K562 (cell line): ENCODE results near the gene C7orf57. TPM values are rescaled to one million over a fixed set of nuclear protein-coding genes. Genes with fewer than 3 reads are reported as not detected.

Source experiments
- CHCHD3 ChIP-seq: fragments of 250-450 bp; sonication (Bioruptor Pico); IDR thresholded peaks from 2 replicates; pipeline ENCODE4 v2.1.2; 2022; ENCODE audit warnings: mild to moderate bottlenecking
- DMBX1 ChIP-seq: fragments of 250-450 bp; sonication (Bioruptor Pico); IDR thresholded peaks from 2 replicates; pipeline ENCODE4 v1.8.0; 2022; ENCODE audit warnings: inconsistent platforms, mild to moderate bottlenecking, moderate library complexity, borderline replicate concordance
- EGR1 ChIP-seq: fragments of 450-650 bp; conservative IDR thresholded peaks from 2 replicates; pipeline ENCODE4 v1.6.1; 2017; ENCODE audit warnings: mild to moderate bottlenecking
- HNRNPL ChIP-seq: fragments of 200-400 bp; formaldehyde crosslinking; IDR thresholded peaks from 2 replicates; pipeline ENCODE4 v1.6.1; 2017; ENCODE audit warnings: low read depth, mild to moderate bottlenecking, low read length
- MIER1 ChIP-seq: fragments of 450-650 bp; IDR thresholded peaks from 2 replicates; pipeline ENCODE4 v1.6.1; 2016; ENCODE audit warnings: antibody characterized with exemption, mild to moderate bottlenecking, low read depth
- NFIC ChIP-seq: fragments of 450-650 bp; IDR thresholded peaks from 2 replicates; pipeline ENCODE4 v1.6.1; 2017; ENCODE audit warnings: mild to moderate bottlenecking, inconsistent platforms
- RNF2 ChIP-seq: sonication (generic); IDR thresholded peaks from 2 replicates; pipeline ENCODE4 v1.6.1; 2016
- SMAD4 ChIP-seq: fragments of 250-450 bp; sonication (Bioruptor Pico); conservative IDR thresholded peaks from 2 replicates; pipeline ENCODE4 v1.8.0; 2021; ENCODE audit warnings: inconsistent platforms, mild to moderate bottlenecking, moderate library complexity
- ZNF408 ChIP-seq: fragments of 250-450 bp; sonication (Bioruptor Pico); IDR thresholded peaks from 2 replicates; pipeline ENCODE4 v1.4.0; 2020; ENCODE audit warnings: low read depth, mild to moderate bottlenecking, moderate library complexity
- ZNF449 ChIP-seq: fragments of 250-450 bp; sonication (Bioruptor Pico); IDR thresholded peaks from 2 replicates; pipeline ENCODE4 v1.8.0; 2022; ENCODE audit warnings: moderate library complexity, mild to moderate bottlenecking, inconsistent platforms
- ZNF561 ChIP-seq: fragments of 450-650 bp; formaldehyde crosslinking; conservative IDR thresholded peaks from 2 replicates; pipeline ENCODE4 v1.4.0; 2020; ENCODE audit warnings: mild to moderate bottlenecking, moderate library complexity
- ZNF75A ChIP-seq: fragments of 450-650 bp; formaldehyde crosslinking; IDR thresholded peaks from 2 replicates; pipeline ENCODE4 v1.4.0; 2020; ENCODE audit warnings: mild to moderate bottlenecking
- polyA plus RNA-seq, 8 experiments: library from polyadenylated mRNA; depleted of rRNA in 4 of 8; stranded (reverse) in 5 of 8; unstranded in 3 of 8; fragments of >200 nt; fragmentation: Nextera tagmentation in 2 of 8; fragmentation: Illumina TruSeq in 1 of 8; extraction: Ambion mirVana in 2 of 8; extraction: Trizol in 1 of 8; gene quantifications; 2 replicates each; pipeline versions ENCODE4 v1.2.1 to v1.2.3, GENCODE V29; 2011 to 2014; ENCODE audit warnings: inconsistent platforms in 1 of 8, missing spikeins in 1 of 8
- total RNA-seq, 7 experiments: library from RNA; depleted of rRNA in 6 of 7; stranded (reverse); fragments of >200 nt in 6 of 7; fragmentation: Illumina TruSeq in 2 of 7; extraction: Trizol in 2 of 7; gene quantifications; 2 replicates each; pipeline versions ENCODE4 v1.2.1 to v1.2.3, GENCODE V29; 2011 to 2021; ENCODE audit warnings: low replicate concordance in 1 of 7
- TF ChIP-seq, protein P1 (sequence below): fragments of 450-650 bp; IDR thresholded peaks from 2 replicates; pipeline ENCODE4 v1.6.1; 2016; ENCODE audit warnings: mild to moderate bottlenecking, moderate library complexity
- TF ChIP-seq, protein P2 (sequence below): fragments of 250-450 bp; sonication (Bioruptor Pico); IDR thresholded peaks from 2 replicates; pipeline ENCODE4 v1.8.0; 2022; ENCODE audit warnings: moderate library complexity, mild to moderate bottlenecking, inconsistent platforms

Gene C7orf57
- total and polyA plus RNA-seq, 9 of the 15 experiments (the other 6 are each of a cell fraction or from before 2014, with no cell fraction given), result not detected

DNA sequence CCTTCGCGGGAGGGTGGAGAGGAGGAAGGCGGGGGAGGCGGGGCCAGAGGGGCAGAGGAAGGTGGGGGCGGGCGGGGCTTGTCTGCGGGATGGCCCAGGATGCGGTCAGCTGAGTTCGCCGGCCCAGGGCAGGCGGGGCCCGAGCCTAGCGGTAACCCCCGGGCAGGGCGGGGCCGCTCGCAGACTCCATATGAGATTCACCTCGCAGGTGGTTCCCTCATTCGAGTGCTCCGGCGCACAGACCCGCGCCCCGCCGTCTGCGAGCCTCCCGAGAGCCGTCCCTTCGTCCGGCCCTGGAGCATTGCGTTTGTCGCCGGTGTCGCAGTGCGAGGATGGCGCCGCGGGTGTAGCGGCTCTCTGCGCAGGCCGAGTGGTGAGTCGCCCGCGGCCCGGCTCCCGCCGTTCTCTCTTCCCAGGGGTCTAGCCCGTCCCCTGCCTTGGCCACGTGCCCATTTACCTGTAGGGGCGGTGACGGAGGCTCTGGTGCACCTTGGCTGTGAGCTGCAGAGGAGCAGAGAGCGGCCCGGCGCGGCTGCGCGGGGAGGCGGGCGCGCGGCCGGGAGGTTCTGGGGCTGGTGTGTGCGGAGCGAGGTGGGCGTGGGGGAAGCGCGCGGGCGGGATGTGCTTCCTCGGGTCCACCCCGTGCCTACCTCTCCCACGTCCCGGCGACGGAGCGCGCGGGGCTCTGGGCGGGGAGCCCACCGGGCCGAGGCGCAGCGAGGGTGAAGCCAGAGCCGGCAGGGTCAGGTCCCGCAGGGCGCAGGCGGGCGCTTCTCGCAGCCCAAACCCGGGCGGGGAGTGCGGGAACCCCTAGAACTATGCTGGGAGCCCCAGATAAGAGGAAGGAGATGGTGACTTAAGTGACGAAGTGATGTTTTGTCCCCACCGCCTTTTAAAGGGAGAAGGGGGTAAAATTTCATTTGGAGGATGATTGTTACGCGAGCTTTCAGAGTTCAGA is 54.0 kb downstream of the C7orf57 start, which contains the start of gene UPP1 (continued):
- TF ChIP-seq, protein P1, sequence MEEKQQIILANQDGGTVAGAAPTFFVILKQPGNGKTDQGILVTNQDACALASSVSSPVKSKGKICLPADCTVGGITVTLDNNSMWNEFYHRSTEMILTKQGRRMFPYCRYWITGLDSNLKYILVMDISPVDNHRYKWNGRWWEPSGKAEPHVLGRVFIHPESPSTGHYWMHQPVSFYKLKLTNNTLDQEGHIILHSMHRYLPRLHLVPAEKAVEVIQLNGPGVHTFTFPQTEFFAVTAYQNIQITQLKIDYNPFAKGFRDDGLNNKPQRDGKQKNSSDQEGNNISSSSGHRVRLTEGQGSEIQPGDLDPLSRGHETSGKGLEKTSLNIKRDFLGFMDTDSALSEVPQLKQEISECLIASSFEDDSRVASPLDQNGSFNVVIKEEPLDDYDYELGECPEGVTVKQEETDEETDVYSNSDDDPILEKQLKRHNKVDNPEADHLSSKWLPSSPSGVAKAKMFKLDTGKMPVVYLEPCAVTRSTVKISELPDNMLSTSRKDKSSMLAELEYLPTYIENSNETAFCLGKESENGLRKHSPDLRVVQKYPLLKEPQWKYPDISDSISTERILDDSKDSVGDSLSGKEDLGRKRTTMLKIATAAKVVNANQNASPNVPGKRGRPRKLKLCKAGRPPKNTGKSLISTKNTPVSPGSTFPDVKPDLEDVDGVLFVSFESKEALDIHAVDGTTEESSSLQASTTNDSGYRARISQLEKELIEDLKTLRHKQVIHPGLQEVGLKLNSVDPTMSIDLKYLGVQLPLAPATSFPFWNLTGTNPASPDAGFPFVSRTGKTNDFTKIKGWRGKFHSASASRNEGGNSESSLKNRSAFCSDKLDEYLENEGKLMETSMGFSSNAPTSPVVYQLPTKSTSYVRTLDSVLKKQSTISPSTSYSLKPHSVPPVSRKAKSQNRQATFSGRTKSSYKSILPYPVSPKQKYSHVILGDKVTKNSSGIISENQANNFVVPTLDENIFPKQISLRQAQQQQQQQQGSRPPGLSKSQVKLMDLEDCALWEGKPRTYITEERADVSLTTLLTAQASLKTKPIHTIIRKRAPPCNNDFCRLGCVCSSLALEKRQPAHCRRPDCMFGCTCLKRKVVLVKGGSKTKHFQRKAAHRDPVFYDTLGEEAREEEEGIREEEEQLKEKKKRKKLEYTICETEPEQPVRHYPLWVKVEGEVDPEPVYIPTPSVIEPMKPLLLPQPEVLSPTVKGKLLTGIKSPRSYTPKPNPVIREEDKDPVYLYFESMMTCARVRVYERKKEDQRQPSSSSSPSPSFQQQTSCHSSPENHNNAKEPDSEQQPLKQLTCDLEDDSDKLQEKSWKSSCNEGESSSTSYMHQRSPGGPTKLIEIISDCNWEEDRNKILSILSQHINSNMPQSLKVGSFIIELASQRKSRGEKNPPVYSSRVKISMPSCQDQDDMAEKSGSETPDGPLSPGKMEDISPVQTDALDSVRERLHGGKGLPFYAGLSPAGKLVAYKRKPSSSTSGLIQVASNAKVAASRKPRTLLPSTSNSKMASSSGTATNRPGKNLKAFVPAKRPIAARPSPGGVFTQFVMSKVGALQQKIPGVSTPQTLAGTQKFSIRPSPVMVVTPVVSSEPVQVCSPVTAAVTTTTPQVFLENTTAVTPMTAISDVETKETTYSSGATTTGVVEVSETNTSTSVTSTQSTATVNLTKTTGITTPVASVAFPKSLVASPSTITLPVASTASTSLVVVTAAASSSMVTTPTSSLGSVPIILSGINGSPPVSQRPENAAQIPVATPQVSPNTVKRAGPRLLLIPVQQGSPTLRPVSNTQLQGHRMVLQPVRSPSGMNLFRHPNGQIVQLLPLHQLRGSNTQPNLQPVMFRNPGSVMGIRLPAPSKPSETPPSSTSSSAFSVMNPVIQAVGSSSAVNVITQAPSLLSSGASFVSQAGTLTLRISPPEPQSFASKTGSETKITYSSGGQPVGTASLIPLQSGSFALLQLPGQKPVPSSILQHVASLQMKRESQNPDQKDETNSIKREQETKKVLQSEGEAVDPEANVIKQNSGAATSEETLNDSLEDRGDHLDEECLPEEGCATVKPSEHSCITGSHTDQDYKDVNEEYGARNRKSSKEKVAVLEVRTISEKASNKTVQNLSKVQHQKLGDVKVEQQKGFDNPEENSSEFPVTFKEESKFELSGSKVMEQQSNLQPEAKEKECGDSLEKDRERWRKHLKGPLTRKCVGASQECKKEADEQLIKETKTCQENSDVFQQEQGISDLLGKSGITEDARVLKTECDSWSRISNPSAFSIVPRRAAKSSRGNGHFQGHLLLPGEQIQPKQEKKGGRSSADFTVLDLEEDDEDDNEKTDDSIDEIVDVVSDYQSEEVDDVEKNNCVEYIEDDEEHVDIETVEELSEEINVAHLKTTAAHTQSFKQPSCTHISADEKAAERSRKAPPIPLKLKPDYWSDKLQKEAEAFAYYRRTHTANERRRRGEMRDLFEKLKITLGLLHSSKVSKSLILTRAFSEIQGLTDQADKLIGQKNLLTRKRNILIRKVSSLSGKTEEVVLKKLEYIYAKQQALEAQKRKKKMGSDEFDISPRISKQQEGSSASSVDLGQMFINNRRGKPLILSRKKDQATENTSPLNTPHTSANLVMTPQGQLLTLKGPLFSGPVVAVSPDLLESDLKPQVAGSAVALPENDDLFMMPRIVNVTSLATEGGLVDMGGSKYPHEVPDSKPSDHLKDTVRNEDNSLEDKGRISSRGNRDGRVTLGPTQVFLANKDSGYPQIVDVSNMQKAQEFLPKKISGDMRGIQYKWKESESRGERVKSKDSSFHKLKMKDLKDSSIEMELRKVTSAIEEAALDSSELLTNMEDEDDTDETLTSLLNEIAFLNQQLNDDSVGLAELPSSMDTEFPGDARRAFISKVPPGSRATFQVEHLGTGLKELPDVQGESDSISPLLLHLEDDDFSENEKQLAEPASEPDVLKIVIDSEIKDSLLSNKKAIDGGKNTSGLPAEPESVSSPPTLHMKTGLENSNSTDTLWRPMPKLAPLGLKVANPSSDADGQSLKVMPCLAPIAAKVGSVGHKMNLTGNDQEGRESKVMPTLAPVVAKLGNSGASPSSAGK, result no peak
- peak; percentile 36 for TF ChIP-seq NFIC
- TF ChIP-seq, protein P2, sequence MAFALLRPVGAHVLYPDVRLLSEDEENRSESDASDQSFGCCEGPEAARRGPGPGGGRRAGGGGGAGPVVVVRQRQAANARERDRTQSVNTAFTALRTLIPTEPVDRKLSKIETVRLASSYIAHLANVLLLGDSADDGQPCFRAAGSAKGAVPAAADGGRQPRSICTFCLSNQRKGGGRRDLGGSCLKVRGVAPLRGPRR (CRISPR knock-in tag), result no peak
- TF ChIP-seq CHCHD3, result no peak
- no peak for TF ChIP-seq EGR1
- 0 out of 2 replicates have a peak, but pooled peaks have one; percentile 13 for TF ChIP-seq RNF2
- no peak for TF ChIP-seq ZNF408 (CRISPR knock-in tag)
- TF ChIP-seq ZNF449 (CRISPR knock-in tag), result no peak
- TF ChIP-seq MIER1, result no peak
- TF ChIP-seq DMBX1, result no peak
- TF ChIP-seq ZNF75A, result no peak
- TF ChIP-seq HNRNPL, result no peak
- no peak for TF ChIP-seq SMAD4
- TF ChIP-seq ZNF561 (CRISPR knock-in tag), result no peak
